Stomach (tissue), 4 donors: ENCODE results near the gene PTPRCAP.

ENCODE experiments used
- CTCF ChIP-seq, 7 experiments: fragments of 450-650 bp in 4 of 7; fragments of 200-600 bp in 3 of 7; sonication (generic) in 3 of 7; IDR thresholded peaks; one replicate each; pipeline ENCODE4 v1.5.1; 2016 to 2019; ENCODE audit warnings: antibody characterized with exemption in 7 of 7, control low read depth in 2 of 7, mild to moderate bottlenecking in 1 of 7
- EP300 ChIP-seq: sonication (generic); formaldehyde crosslinking; IDR thresholded peaks from one replicate; pipeline ENCODE4 v1.6.1; 2017; ENCODE audit warnings: antibody characterized with exemption
- POLR2A ChIP-seq, 4 donors: fragments of 450-650 bp; IDR thresholded peaks; one replicate each; pipeline ENCODE4 v1.6.1; 2016; ENCODE audit warnings: antibody characterized with exemption in 4 of 4, control low read depth in 2 of 4, mild to moderate bottlenecking in 1 of 4, moderate library complexity in 1 of 4
- POLR2AphosphoS5 ChIP-seq, 3 donors: sonication (generic); formaldehyde crosslinking; IDR thresholded peaks; one replicate each; pipeline ENCODE4 v1.6.1; 2016; ENCODE audit warnings: antibody characterized with exemption in 3 of 3

- TF ChIP-seq CTCF (IDR thresholded peaks at IDR 0.05) (peak in 1 of 7 experiments; percentile 8), EP300 (no peak), POLR2A (IDR thresholded peaks at IDR 0.05) (no peak), POLR2AphosphoS5 (IDR thresholded peaks at IDR 0.05) (peak; percentile 80 to 95 (median 85))
These were observed 45.9 kb downstream of the PTPRCAP start, which contains the start of gene RAD9A for GRCh38 chr11:67391304-67392182.
